KOPT-K1 (cell line): ENCODE measurements around the gene C1GALT1C1L.
"Not testable (repeated sequence)": the region's sequence is repeated elsewhere in the genome, so short reads cannot be mapped to it uniquely, and the experiment has no call there.

ENCODE experiments used
- H3K27ac ChIP-seq: fragments of 200-600 bp; sonication (generic); 2 replicates; pipeline ENCODE4 v1.5.1; 2016; ENCODE audit warnings: antibody characterized with exemption, mild to moderate bottlenecking, low read depth, low read length; ENCODE audit not compliant: poor library complexity, severe bottlenecking
- H3K36me3 ChIP-seq: fragments of 200-600 bp; sonication (generic); 2 replicates; pipeline ENCODE4 v1.5.1; 2017; ENCODE audit warnings: antibody characterized with exemption, mild to moderate bottlenecking, low read length, moderate library complexity; ENCODE audit not compliant: insufficient read depth
- H3K9me3 ChIP-seq: fragments of 200-600 bp; sonication (generic); 2 replicates; pipeline ENCODE4 v1.5.1; 2017; ENCODE audit warnings: antibody characterized with exemption, low read length, mild to moderate bottlenecking; ENCODE audit not compliant: insufficient read depth, poor library complexity, severe bottlenecking

Gene C1GALT1C1L

GRCh38 chr2:43692428-43692994, 16.3 kb upstream of the C1GALT1C1L start:
- no peaks in the 10 kb centered on the region for H3K36me3 ChIP-seq
- H3K27ac ChIP-seq, result no peak overlapping the region
- no peaks in the 10 kb centered on the region for H3K9me3 ChIP-seq

GRCh38 chr2:43689999-43690398, 13.8 kb upstream of the C1GALT1C1L start:
- Histone ChIP-seq H3K36me3 (no peaks in the 10 kb centered on the region), H3K9me3 (no peaks in the 10 kb centered on the region), H3K27ac (no peak overlapping the region)

DNA sequence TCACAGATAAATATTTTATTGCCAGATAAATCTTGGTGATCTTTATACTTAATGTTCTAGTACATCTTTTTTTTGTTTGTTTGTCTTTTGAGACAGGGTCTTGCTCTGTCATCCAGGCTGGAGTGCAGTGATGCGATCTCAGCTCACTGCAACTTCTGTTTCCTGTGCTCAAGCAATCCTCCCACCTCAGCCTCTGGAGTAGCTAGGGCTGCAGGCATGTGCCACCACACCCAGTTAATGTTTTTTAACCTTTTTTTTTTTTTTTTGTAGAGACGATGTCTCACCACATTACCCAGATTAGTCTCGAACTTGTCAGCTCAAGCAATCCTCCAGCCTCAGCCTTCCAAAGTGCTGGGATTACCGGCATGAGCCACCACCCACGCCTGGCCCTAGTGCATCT, 9.1 kb upstream of the C1GALT1C1L start:
- no peak overlapping the region for H3K27ac ChIP-seq
- H3K36me3 ChIP-seq, result no peaks in the 10 kb centered on the region

DNA sequence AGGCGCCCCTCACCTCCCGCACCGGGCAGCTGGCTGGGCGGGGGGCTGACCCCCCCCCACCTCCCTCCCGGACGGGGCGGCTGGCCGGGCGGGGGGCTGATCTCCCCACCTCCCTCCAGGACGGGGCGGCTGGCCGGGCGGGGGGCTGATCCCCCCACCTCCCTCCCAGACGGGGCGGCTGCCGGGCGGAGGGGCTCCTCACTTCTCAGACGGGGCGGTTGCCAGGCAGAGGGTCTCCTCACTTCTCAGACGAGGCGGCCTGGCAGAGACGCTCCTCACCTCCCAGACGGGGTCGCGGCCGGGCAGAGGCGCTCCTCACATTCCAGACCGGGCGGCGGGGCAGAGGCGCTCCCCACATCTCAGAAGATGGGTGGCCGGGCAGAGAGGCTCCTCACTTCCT, 1.6 kb upstream of the C1GALT1C1L start:
- H3K9me3 ChIP-seq, result peaks cover 11% of the 10 kb centered on the region
- not testable (repeated sequence) for H3K36me3 ChIP-seq

More for the DNA sequence above, 9.1 kb upstream of the C1GALT1C1L start:
- H3K9me3 ChIP-seq, result no peaks in the 10 kb centered on the region

GRCh38 chr2:43675646-43676321, 445 bp downstream of the C1GALT1C1L start:
- Histone ChIP-seq H3K27ac (no peak overlapping the region), H3K9me3 (peaks cover 22% of the 10 kb centered on the region), H3K36me3 (no peaks in the 10 kb centered on the region)

More for the DNA sequence above, 1.6 kb upstream of the C1GALT1C1L start:
- H3K27ac ChIP-seq, result not testable (repeated sequence)

- no peak overlapping the region for H3K27ac ChIP-seq
- H3K36me3 ChIP-seq, result no peaks in the 10 kb centered on the region
- no peaks in the 10 kb centered on the region for H3K9me3 ChIP-seq
These were observed 19.0 kb downstream of the C1GALT1C1L start for GRCh38 chr2:43657241-43657640.

- Histone ChIP-seq H3K9me3 (no peaks in the 10 kb centered on the region), H3K36me3 (no peaks in the 10 kb centered on the region), H3K27ac (no peak overlapping the region)
These were observed 22.7 kb downstream of the C1GALT1C1L start for GRCh38 chr2:43653506-43653905.

DNA sequence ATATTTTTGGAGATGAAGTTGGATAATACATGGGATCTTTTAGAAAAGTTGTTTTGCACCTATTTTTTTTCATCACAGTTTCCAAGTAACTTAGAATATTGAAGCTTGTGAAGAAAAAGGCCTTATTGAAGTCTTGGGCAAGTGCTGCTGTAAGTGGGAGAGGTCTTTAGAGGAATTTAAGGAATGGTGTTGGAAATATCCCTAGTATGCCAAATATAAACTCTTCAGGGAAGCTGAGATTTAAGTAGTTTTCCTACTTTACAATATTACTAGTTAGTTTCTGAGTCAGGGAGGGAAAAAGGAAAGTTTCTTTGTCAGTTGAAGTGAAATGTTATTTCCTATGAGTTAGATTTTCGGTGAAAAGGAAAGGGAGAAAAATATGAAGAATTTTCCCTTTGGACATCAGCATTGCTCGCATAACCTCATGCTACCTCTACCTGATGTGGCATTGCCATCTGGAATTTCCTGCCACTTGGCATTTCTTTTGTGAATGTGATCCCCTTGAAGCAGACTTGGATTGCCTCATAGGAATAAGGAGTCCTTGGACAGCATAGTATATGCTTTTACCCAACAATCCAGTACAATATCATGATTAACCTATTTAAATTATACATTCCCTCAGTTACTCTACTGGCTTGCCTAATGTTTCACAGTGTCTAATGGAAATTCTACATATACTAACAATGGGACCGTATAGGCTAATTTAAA, 27.1 kb downstream of the C1GALT1C1L start:
- no peaks in the 10 kb centered on the region for H3K36me3 ChIP-seq
- H3K27ac ChIP-seq, result no peak overlapping the region
- H3K9me3 ChIP-seq, result no peaks in the 10 kb centered on the region

- peaks cover 5% of the 10 kb centered on the region for H3K9me3 ChIP-seq
- H3K36me3 ChIP-seq, result no peaks in the 10 kb centered on the region
- no peak overlapping the region for H3K27ac ChIP-seq
These were observed 32.5 kb downstream of the C1GALT1C1L start for GRCh38 chr2:43643680-43644079.

DNA sequence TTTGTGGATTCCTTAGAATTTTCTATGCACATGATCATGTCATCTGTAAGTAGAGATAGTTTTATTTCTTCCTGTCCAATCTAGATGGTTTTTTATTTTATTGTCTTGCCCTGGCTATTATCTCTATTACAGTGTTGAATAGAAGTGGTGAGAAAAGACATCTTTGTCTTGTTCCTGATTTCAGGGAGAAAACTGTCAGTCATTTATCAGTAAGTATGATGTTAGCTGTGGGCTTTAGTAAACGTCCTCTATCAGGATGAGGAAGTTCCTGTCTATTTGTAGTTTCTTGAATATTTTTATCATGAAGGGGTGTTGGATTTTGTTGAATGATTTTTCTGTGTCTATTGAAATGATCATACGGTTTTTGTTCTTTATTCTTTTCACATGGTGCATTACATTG, 33.9 kb downstream of the C1GALT1C1L start:
- no peak overlapping the region for H3K27ac ChIP-seq
- H3K9me3 ChIP-seq, result peaks cover 10% of the 10 kb centered on the region
- no peaks in the 10 kb centered on the region for H3K36me3 ChIP-seq

- peaks cover 11% of the 10 kb centered on the region for H3K9me3 ChIP-seq
- peak within 1 kb of the TSS; percentile 8 for H3K27ac ChIP-seq
- H3K36me3 ChIP-seq, result no peaks in the 10 kb centered on the region
These were observed 39.0 kb downstream of the C1GALT1C1L start, which contains the start of gene PLEKHH2 for GRCh38 chr2:43637030-43637803. Gene PLEKHH2 (plus strand): TSS chr2:43637260. CDS start chr2:43644674, 7,414 bp downstream.

GRCh38 chr2:43636621-43637020, 39.6 kb downstream of the C1GALT1C1L start:
- Histone ChIP-seq H3K36me3 (no peaks in the 10 kb centered on the region), H3K27ac (peak overlapping the region; percentile 8), H3K9me3 (peaks cover 11% of the 10 kb centered on the region)

- H3K27ac ChIP-seq, H3K36me3 ChIP-seq: not testable (repeated sequence)
- H3K9me3 ChIP-seq, result peaks cover 11% of the 10 kb centered on the region
These were observed 40.1 kb downstream of the C1GALT1C1L start for GRCh38 chr2:43636153-43636552.

GRCh38 chr2:43634604-43635306, 41.5 kb downstream of the C1GALT1C1L start:
- Histone ChIP-seq H3K27ac (no peak overlapping the region), H3K36me3 (no peaks in the 10 kb centered on the region), H3K9me3 (peaks cover 11% of the 10 kb centered on the region)
